WTC11 (cell line): ENCODE measurements around the gene CREBBP. TPM values are rescaled to one million over a fixed set of nuclear protein-coding genes. Genes with fewer than 3 reads are reported as not detected.

Experiments
- ATAC-seq: fragments of 200-7000 bp; cut with Tn5 transposase; 2 replicates; pipeline ENCODE4 v1.10.0; 2021; ENCODE audit warnings: mild to moderate bottlenecking, moderate library complexity
- CTCF ChIA-PET: fragments of 300-600 bp; sonication (Branson Sonifier 250); formaldehyde crosslinking; loops from one replicate; lab custom pipeline; 2021; ENCODE audit warnings: antibody characterized with exemption; lab: Charles Lee
- POLR2A ChIA-PET: fragments of 350-600 bp; sonication (Branson Sonifier 250); formaldehyde crosslinking; loops from one replicate; lab custom pipeline; 2021; ENCODE audit warnings: antibody characterized with exemption; lab: Charles Lee
- DNase-seq: peaks from one replicate; pipeline ENCODE4 v3.0.0; 2021; ENCODE audit warnings: low spot score
- H3K27ac Mint-ChIP-seq: 2 replicates; pipeline ENCODE4 v1.8.0; 2021; ENCODE audit warnings: mixed read lengths
- H3K27me3 Mint-ChIP-seq: 2 replicates; pipeline ENCODE4 v1.8.0; 2021; ENCODE audit warnings: low read depth, mild to moderate bottlenecking, moderate library complexity, mixed read lengths
- H3K36me3 Mint-ChIP-seq: 2 replicates; pipeline ENCODE4 v1.8.0; 2021; ENCODE audit warnings: mixed read lengths
- H3K4me1 Mint-ChIP-seq: 2 replicates; pipeline ENCODE4 v1.8.0; 2022; ENCODE audit warnings: mixed read lengths
- H3K4me3 Mint-ChIP-seq: 2 replicates; pipeline ENCODE4 v1.8.0; 2021; ENCODE audit warnings: mild to moderate bottlenecking, moderate library complexity, mixed read lengths
- H3K9me3 Mint-ChIP-seq: 2 replicates; pipeline ENCODE4 v1.8.0; 2021; ENCODE audit warnings: mixed read lengths
- AFF4 ChIP-seq: sonication (generic); formaldehyde crosslinking; IDR thresholded peaks from 2 replicates; pipeline ENCODE4 v1.8.1; 2023; ENCODE audit warnings: mild to moderate bottlenecking, missing genetic modification reagents, borderline replicate concordance
- CBFB ChIP-seq: sonication (generic); formaldehyde crosslinking; IDR thresholded peaks from 2 replicates; pipeline ENCODE4 v1.8.1; 2022; ENCODE audit warnings: mild to moderate bottlenecking, low read depth, missing genetic modification reagents
- CDX4 ChIP-seq: fragments of 250-450 bp; sonication (Bioruptor Pico); IDR thresholded peaks from 2 replicates; pipeline ENCODE4 v1.9.0; 2021; ENCODE audit warnings: moderate library complexity, mild to moderate bottlenecking, inconsistent platforms, borderline replicate concordance
- EMX1 ChIP-seq: fragments of 250-450 bp; sonication (Bioruptor Pico); IDR thresholded peaks from 2 replicates; pipeline ENCODE4 v1.8.0; 2021; ENCODE audit warnings: mild to moderate bottlenecking
- GTF2I ChIP-seq: fragments of 250-450 bp; sonication (Bioruptor Pico); conservative IDR thresholded peaks from 2 replicates; pipeline ENCODE4 v1.4.0; 2021; ENCODE audit warnings: mild to moderate bottlenecking
- HMGA2 ChIP-seq: fragments of 250-450 bp; sonication (Bioruptor Pico); IDR thresholded peaks from 2 replicates; pipeline ENCODE4 v1.4.0; 2021; ENCODE audit warnings: mild to moderate bottlenecking, moderate library complexity
- HMGXB4 ChIP-seq: sonication (generic); formaldehyde crosslinking; IDR thresholded peaks from 2 replicates; pipeline ENCODE4 v1.8.1; 2023; ENCODE audit warnings: mild to moderate bottlenecking, moderate library complexity, missing genetic modification reagents
- JAZF1 ChIP-seq: fragments of 250-450 bp; sonication (Bioruptor Pico); IDR thresholded peaks from 2 replicates; pipeline ENCODE4 v1.9.0; 2021; ENCODE audit warnings: moderate library complexity, mild to moderate bottlenecking, inconsistent platforms
- JUN ChIP-seq: sonication (generic); formaldehyde crosslinking; IDR thresholded peaks from 2 replicates; pipeline ENCODE4 v1.8.0; 2023; ENCODE audit warnings: mild to moderate bottlenecking, missing genetic modification reagents
- MAX ChIP-seq: sonication (generic); formaldehyde crosslinking; IDR thresholded peaks from 2 replicates; pipeline ENCODE4 v1.8.0; 2022; ENCODE audit warnings: mild to moderate bottlenecking, missing genetic modification reagents
- MYBL2 ChIP-seq: sonication (generic); formaldehyde crosslinking; IDR thresholded peaks from 2 replicates; pipeline ENCODE4 v1.8.1; 2023; ENCODE audit warnings: mild to moderate bottlenecking, moderate library complexity, missing genetic modification reagents
- NFATC4 ChIP-seq: fragments of 250-450 bp; sonication (Bioruptor Pico); IDR thresholded peaks from 2 replicates; pipeline ENCODE4 v1.9.0; 2021; ENCODE audit warnings: mild to moderate bottlenecking
- NR1H2 ChIP-seq: sonication (generic); formaldehyde crosslinking; IDR thresholded peaks from 2 replicates; pipeline ENCODE4 v1.9.0; 2021; ENCODE audit warnings: mild to moderate bottlenecking, moderate library complexity, missing genetic modification reagents
- OVOL2 ChIP-seq: fragments of 250-450 bp; sonication (Bioruptor Pico); IDR thresholded peaks from 2 replicates; pipeline ENCODE4 v1.9.0; 2021; ENCODE audit warnings: mild to moderate bottlenecking, borderline replicate concordance
- PRRX2 ChIP-seq: fragments of 250-450 bp; sonication (Bioruptor Pico); IDR thresholded peaks from 2 replicates; pipeline ENCODE4 v1.8.0; 2021; ENCODE audit warnings: mild to moderate bottlenecking
- RELA ChIP-seq: sonication (generic); formaldehyde crosslinking; IDR thresholded peaks from 2 replicates; pipeline ENCODE4 v1.8.1; 2022; ENCODE audit warnings: missing genetic modification reagents, mild to moderate bottlenecking, borderline replicate concordance
- SMAD3 ChIP-seq: sonication (generic); formaldehyde crosslinking; IDR thresholded peaks from 2 replicates; pipeline ENCODE4 v1.8.0; 2022; ENCODE audit warnings: missing genetic modification reagents, mild to moderate bottlenecking, borderline replicate concordance
- SMAD4 ChIP-seq: sonication (generic); formaldehyde crosslinking; IDR thresholded peaks from 2 replicates; pipeline ENCODE4 v1.8.0; 2022; ENCODE audit warnings: mild to moderate bottlenecking, missing genetic modification reagents
- SOX15 ChIP-seq: fragments of 250-450 bp; sonication (Bioruptor Pico); IDR thresholded peaks from 2 replicates; pipeline ENCODE4 v1.9.0; 2021; ENCODE audit warnings: mild to moderate bottlenecking
- TEAD1 ChIP-seq: sonication (generic); formaldehyde crosslinking; IDR thresholded peaks from 2 replicates; pipeline ENCODE4 v1.8.0; 2022; ENCODE audit warnings: mild to moderate bottlenecking, missing genetic modification reagents
- ZNF219 ChIP-seq: sonication (generic); formaldehyde crosslinking; IDR thresholded peaks from 2 replicates; pipeline ENCODE4 v1.8.0; 2023; ENCODE audit warnings: missing genetic modification reagents, mild to moderate bottlenecking, borderline replicate concordance
- ZNF396 ChIP-seq: fragments of 250-450 bp; sonication (Bioruptor Pico); IDR thresholded peaks from 2 replicates; pipeline ENCODE4 v1.8.0; 2021; ENCODE audit warnings: mild to moderate bottlenecking, moderate library complexity, borderline replicate concordance
- ZNF512 ChIP-seq: sonication (generic); formaldehyde crosslinking; IDR thresholded peaks from 2 replicates; pipeline ENCODE4 v1.8.1; 2022; ENCODE audit warnings: missing genetic modification reagents, borderline replicate concordance
- total RNA-seq: library from RNA; stranded (reverse); gene quantifications from 3 replicates; pipeline ENCODE4 v1.2.3, GENCODE V29; 2021

CREBBP gene
- total RNA-seq, 1 experiment from 2014 or later = 49.6 TPM

GRCh38 chr16:3798838-3799237, 81.7 kb downstream of the CREBBP start:
- Mint-ChIP-seq H3K4me1 (peaks cover 24% of the 10 kb centered on the region), H3K27me3 (no peaks in the 10 kb centered on the region), H3K27ac (no peak overlapping the region), H3K36me3 (no peaks in the 10 kb centered on the region), H3K4me3 (no peak overlapping the region), H3K9me3 (no peaks in the 10 kb centered on the region)
- DNase-seq (no peak), ATAC-seq (no peak)
- ChIA-PET CTCF (no interaction called here), POLR2A (no interaction called here)
- TF ChIP-seq RELA (CRISPR knock-in tag) = no peak
- TF ChIP-seq TEAD1 (CRISPR knock-in tag) = no peak
- TF ChIP-seq OVOL2 (CRISPR knock-in tag) = no peak
- no peak for TF ChIP-seq NFATC4 (CRISPR knock-in tag)
- no peak for TF ChIP-seq ZNF396 (CRISPR knock-in tag)

- peaks cover 2% of the 10 kb centered on the region; the same call in 1 of the 2 replicates for H3K36me3 Mint-ChIP-seq
- H3K9me3 Mint-ChIP-seq = no peaks in the 10 kb centered on the region
- peaks cover 24% of the 10 kb centered on the region for H3K4me1 Mint-ChIP-seq
- no peak for TF ChIP-seq NR1H2 (CRISPR knock-in tag)
- no peak for TF ChIP-seq ZNF396 (CRISPR knock-in tag)
- TF ChIP-seq NFATC4 (CRISPR knock-in tag) = no peak
- TF ChIP-seq PRRX2 = no peak
- no peak for TF ChIP-seq AFF4 (CRISPR knock-in tag)
- TF ChIP-seq GTF2I = no peak
- no peak for TF ChIP-seq ZNF512
- TF ChIP-seq JAZF1 (CRISPR knock-in tag) = no peak
- no peak for TF ChIP-seq CDX4
- TF ChIP-seq, all 79 proteins: peak for 0
- ATAC-seq = peak; percentile 60
- no peak overlapping the region for H3K4me3 Mint-ChIP-seq
- ChIA-PET POLR2A (no interaction called here), CTCF (no interaction called here)
- no peak for DNase-seq
- H3K27me3 Mint-ChIP-seq = no peaks in the 10 kb centered on the region
- no peak overlapping the region for H3K27ac Mint-ChIP-seq
Observed at GRCh38 chr16:3797904-3798811, 82.4 kb downstream of the CREBBP start.

GRCh38 chr16:3797473-3797872, 83.0 kb downstream of the CREBBP start:
- H3K9me3 Mint-ChIP-seq = no peaks in the 10 kb centered on the region
- H3K27me3 Mint-ChIP-seq = no peaks in the 10 kb centered on the region
- CTCF ChIA-PET = interaction anchor here (1.9 kb wide), 1 partner anchor 142 kb away, joined by 5 read pairs; no protein-coding TSS in a partner anchor
- POLR2A ChIA-PET = no interaction called here
- H3K36me3 Mint-ChIP-seq = peaks cover 9% of the 10 kb centered on the region
- H3K4me1 Mint-ChIP-seq = peaks cover 20% of the 10 kb centered on the region
- H3K27ac Mint-ChIP-seq = no peak overlapping the region
- DNase-seq (no peak), ATAC-seq (no peak)
- H3K4me3 Mint-ChIP-seq = no peak overlapping the region
- TF ChIP-seq HMGXB4 (no peak), ZNF219 (CRISPR knock-in tag) (no peak), MYBL2 (CRISPR knock-in tag) (no peak), SMAD4 (CRISPR knock-in tag) (no peak), OVOL2 (CRISPR knock-in tag) (no peak), SOX15 (CRISPR knock-in tag) (no peak), CBFB (no peak), HMGA2 (no peak), MAX (CRISPR knock-in tag) (no peak), SMAD3 (CRISPR knock-in tag) (no peak), ZNF396 (CRISPR knock-in tag) (no peak), EMX1 (CRISPR knock-in tag) (no peak), JUN (no peak)
